Measurements from ENCODE around the gene C1S.

GRCh38 chr12:7116916-7117315, 56.4 kb downstream of the C1S start:
- TF ChIP-seq CTCF (IDR thresholded peaks at IDR 0.05), result no peak
- TF ChIP-seq POLR2A (IDR thresholded peaks at IDR 0.05), result no peak
